Liver (tissue), 9 donors: ENCODE data around the gene OR51G2. TPM values are rescaled to one million over a fixed set of nuclear protein-coding genes. Genes with fewer than 3 reads are reported as not detected.

Experiments
- DNase-seq: peaks from one replicate; pipeline ENCODE4 v3.0.0-alpha.2; 2017; ENCODE audit warnings: low spot score
- H3K27ac ChIP-seq, 2 donors: one replicate each; pipeline ENCODE4 v1.7.0; 2013; ENCODE audit warnings: inconsistent platforms in 2 of 2, low read length in 2 of 2, control low read depth in 1 of 2, low read depth in 1 of 2, mild to moderate bottlenecking in 1 of 2
- H3K27me3 ChIP-seq, 4 donors: one replicate each; pipeline versions ENCODE4 v1.6.1 to v1.7.0; 2013; ENCODE audit warnings: low read length in 3 of 4, inconsistent platforms in 1 of 4, mild to moderate bottlenecking in 1 of 4, moderate library complexity in 1 of 4; ENCODE audit not compliant: control insufficient read depth in 4 of 4, insufficient read depth in 4 of 4
- H3K36me3 ChIP-seq, 4 donors: one replicate each; pipeline versions ENCODE4 v1.6.1 to v1.7.0; 2013; ENCODE audit warnings: low read length in 3 of 4, mild to moderate bottlenecking in 3 of 4, low read depth in 1 of 4, moderate library complexity in 1 of 4; ENCODE audit not compliant: control insufficient read depth in 4 of 4, insufficient read depth in 3 of 4
- H3K4me1 ChIP-seq, 4 donors: one replicate each; pipeline versions ENCODE4 v1.6.1 to v1.7.0; 2013; ENCODE audit warnings: low read length in 3 of 4, mild to moderate bottlenecking in 3 of 4, moderate library complexity in 1 of 4; ENCODE audit not compliant: control insufficient read depth in 4 of 4, insufficient read depth in 4 of 4
- H3K4me3 ChIP-seq, 3 donors: one replicate each; pipeline versions ENCODE4 v1.6.1 to v1.7.0; 2013; ENCODE audit warnings: low read length in 3 of 3, control low read depth in 1 of 3, low read depth in 1 of 3, mild to moderate bottlenecking in 1 of 3
- H3K9ac ChIP-seq, 2 donors: one replicate each; pipeline ENCODE4 v1.7.0; 2013; ENCODE audit warnings: low read length in 2 of 2, mild to moderate bottlenecking in 2 of 2, moderate library complexity in 2 of 2, control low read depth in 1 of 2, low read depth in 1 of 2
- H3K9me3 ChIP-seq, 4 donors: one replicate each; pipeline versions ENCODE4 v1.6.1 to v1.7.0; 2013; ENCODE audit warnings: low read length in 3 of 4; ENCODE audit not compliant: control insufficient read depth in 4 of 4
- ATF3 ChIP-seq: IDR thresholded peaks from 2 replicates; pipeline ENCODE4 v1.6.1; 2016; ENCODE audit warnings: antibody characterized with exemption
- CTCF ChIP-seq: fragments of 150-350 bp; IDR thresholded peaks from 2 replicates; pipeline ENCODE4 v1.5.1; 2017; ENCODE audit warnings: improper control_type of control experiment, low read depth, low read length; ENCODE audit not compliant: missing input control
- EGR1 ChIP-seq, 2 donors: IDR thresholded peaks; 2 replicates each; pipeline ENCODE4 v1.6.1; 2016 to 2018; ENCODE audit warnings: antibody characterized with exemption in 2 of 2, low read depth in 2 of 2
- FOXA1 ChIP-seq: IDR thresholded peaks from 2 replicates; pipeline ENCODE4 v1.6.1; 2016; ENCODE audit warnings: antibody characterized with exemption
- FOXA2 ChIP-seq: IDR thresholded peaks from 2 replicates; pipeline ENCODE4 v1.6.1; 2016; ENCODE audit warnings: antibody characterized with exemption
- GABPA ChIP-seq, 2 donors: IDR thresholded peaks in 1 of 2; conservative IDR thresholded peaks in 1 of 2; 2 replicates each; pipeline ENCODE4 v1.6.1; 2016; ENCODE audit warnings: antibody characterized with exemption in 2 of 2, mild to moderate bottlenecking in 1 of 2, moderate library complexity in 1 of 2
- HNF4A ChIP-seq, 2 donors: conservative IDR thresholded peaks; 2 replicates each; pipeline ENCODE4 v1.6.1; 2016; ENCODE audit warnings: antibody characterized with exemption in 2 of 2, mild to moderate bottlenecking in 2 of 2
- HNF4G ChIP-seq: IDR thresholded peaks from 2 replicates; pipeline ENCODE4 v1.6.1; 2016; ENCODE audit warnings: antibody characterized with exemption
- JUND ChIP-seq, 2 donors: IDR thresholded peaks; 2 replicates each; pipeline ENCODE4 v1.6.1; 2016; ENCODE audit warnings: antibody characterized with exemption in 2 of 2
- MAX ChIP-seq: IDR thresholded peaks from 2 replicates; pipeline ENCODE4 v1.6.1; 2016; ENCODE audit warnings: antibody characterized with exemption
- NR2F2 ChIP-seq: IDR thresholded peaks from 2 replicates; pipeline ENCODE4 v1.6.1; 2016; ENCODE audit warnings: antibody characterized with exemption
- RAD21 ChIP-seq, 2 donors: IDR thresholded peaks; 2 replicates each; pipeline ENCODE4 v1.6.1; 2016; ENCODE audit warnings: antibody characterized with exemption in 2 of 2, mild to moderate bottlenecking in 2 of 2
- RXRA ChIP-seq, 2 donors: IDR thresholded peaks; 2 replicates each; pipeline ENCODE4 v1.6.1; 2017 to 2018; ENCODE audit warnings: antibody characterized with exemption in 2 of 2, mild to moderate bottlenecking in 1 of 2
- SP1 ChIP-seq: IDR thresholded peaks from 2 replicates; pipeline ENCODE4 v1.6.1; 2018; ENCODE audit warnings: antibody characterized with exemption, mild to moderate bottlenecking
- TAF1 ChIP-seq: conservative IDR thresholded peaks from 2 replicates; pipeline ENCODE4 v1.6.1; 2016; ENCODE audit warnings: antibody characterized with exemption, mild to moderate bottlenecking
- YY1 ChIP-seq: IDR thresholded peaks from 2 replicates; pipeline ENCODE4 v1.6.1; 2016; ENCODE audit warnings: antibody characterized with exemption, mild to moderate bottlenecking
- WGBS: extraction: QIAGEN DNeasy Blood & Tissue Kit; methylation state at CpG from one replicate; pipeline ENCODE4 v1.1.7; 2013; 5-methylcytosine and 5-hydroxymethylcytosine counted together
- polyA plus RNA-seq, 2 donors: library from polyadenylated mRNA; stranded (reverse) in 1 of 2; unstranded in 1 of 2; fragments of 200-250 nt in 1 of 2; fragments of >200 nt in 1 of 2; fragmentation: Nextera tagmentation in 1 of 2; extraction: Ambion mirVana in 1 of 2; gene quantifications; one replicate each; pipeline versions ENCODE4 v1.2.1 to v1.2.3, GENCODE V29; 2013 to 2015
- total RNA-seq, 2 donors: library from RNA; depleted of rRNA; stranded (reverse); fragments of >200 nt; gene quantifications; one replicate each; pipeline ENCODE4 v1.2.3, GENCODE V29; 2014
- TF ChIP-seq, protein P1 (sequence below): IDR thresholded peaks from 2 replicates; pipeline ENCODE4 v1.6.1; 2016; ENCODE audit warnings: antibody characterized with exemption, mild to moderate bottlenecking
- donor health status: healthy.
- donor health status: healthy.
- donor health status: healthy.
- donor health status: healthy.
- donor health status: healthy.

OR51G2 gene
- total and polyA plus RNA-seq, 4 donors = not detected

DNA sequence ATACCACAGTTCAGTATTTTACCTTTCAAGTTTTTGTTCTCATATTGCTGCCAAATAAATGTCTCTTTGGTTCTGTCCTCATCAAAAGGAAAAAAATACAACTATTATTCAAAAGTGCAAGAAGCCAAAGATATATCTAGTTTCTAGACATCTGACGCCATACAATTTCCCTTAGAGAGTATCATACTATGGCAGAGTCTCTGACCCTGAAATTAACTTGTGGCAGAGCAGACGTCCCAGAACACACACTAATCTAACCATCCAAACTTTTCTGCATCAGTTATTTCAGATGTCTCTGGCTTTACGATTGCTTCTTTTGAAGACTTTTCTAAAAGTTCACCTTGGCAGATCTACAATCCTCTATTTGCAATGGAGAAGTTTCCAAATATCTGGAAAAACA is 34.8 kb downstream of the OR51G2 start:
- DNase-seq = no peak
- H3K9ac ChIP-seq = no peak overlapping the region
- H3K27ac ChIP-seq = no peak overlapping the region
- WGBS = 77% methylated on average over 3 of the region's 3 CpGs
- no peak overlapping the region for H3K4me3 ChIP-seq
- H3K4me1 ChIP-seq = no peaks in the 10 kb centered on the region
- H3K9me3 ChIP-seq = no peaks in the 10 kb centered on the region
- TF ChIP-seq NR2F2 (no peak), SP1 (no peak), RXRA (IDR thresholded peaks at IDR 0.05) (no peak), FOXA2 (no peak), CTCF (no peak), RAD21 (IDR thresholded peaks at IDR 0.05) (no peak), ATF3 (no peak), EGR1 (IDR thresholded peaks at IDR 0.05; ENCODE audit: low read depth in 2 of 2) (no peak), FOXA1 (no peak), HNF4G (no peak), TAF1 (no peak), YY1 (no peak), MAX (no peak), HNF4A (conservative IDR thresholded peaks at IDR 0.05) (no peak), GABPA (IDR thresholded peaks at IDR 0.05 in 1 of 2, conservative IDR thresholded peaks at IDR 0.05 in 1 of 2) (no peak), JUND (IDR thresholded peaks at IDR 0.05) (no peak)
- TF ChIP-seq, protein P1, sequence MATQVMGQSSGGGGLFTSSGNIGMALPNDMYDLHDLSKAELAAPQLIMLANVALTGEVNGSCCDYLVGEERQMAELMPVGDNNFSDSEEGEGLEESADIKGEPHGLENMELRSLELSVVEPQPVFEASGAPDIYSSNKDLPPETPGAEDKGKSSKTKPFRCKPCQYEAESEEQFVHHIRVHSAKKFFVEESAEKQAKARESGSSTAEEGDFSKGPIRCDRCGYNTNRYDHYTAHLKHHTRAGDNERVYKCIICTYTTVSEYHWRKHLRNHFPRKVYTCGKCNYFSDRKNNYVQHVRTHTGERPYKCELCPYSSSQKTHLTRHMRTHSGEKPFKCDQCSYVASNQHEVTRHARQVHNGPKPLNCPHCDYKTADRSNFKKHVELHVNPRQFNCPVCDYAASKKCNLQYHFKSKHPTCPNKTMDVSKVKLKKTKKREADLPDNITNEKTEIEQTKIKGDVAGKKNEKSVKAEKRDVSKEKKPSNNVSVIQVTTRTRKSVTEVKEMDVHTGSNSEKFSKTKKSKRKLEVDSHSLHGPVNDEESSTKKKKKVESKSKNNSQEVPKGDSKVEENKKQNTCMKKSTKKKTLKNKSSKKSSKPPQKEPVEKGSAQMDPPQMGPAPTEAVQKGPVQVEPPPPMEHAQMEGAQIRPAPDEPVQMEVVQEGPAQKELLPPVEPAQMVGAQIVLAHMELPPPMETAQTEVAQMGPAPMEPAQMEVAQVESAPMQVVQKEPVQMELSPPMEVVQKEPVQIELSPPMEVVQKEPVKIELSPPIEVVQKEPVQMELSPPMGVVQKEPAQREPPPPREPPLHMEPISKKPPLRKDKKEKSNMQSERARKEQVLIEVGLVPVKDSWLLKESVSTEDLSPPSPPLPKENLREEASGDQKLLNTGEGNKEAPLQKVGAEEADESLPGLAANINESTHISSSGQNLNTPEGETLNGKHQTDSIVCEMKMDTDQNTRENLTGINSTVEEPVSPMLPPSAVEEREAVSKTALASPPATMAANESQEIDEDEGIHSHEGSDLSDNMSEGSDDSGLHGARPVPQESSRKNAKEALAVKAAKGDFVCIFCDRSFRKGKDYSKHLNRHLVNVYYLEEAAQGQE = no peak
- no peaks in the 10 kb centered on the region for H3K36me3 ChIP-seq
- H3K27me3 ChIP-seq = peaks cover 0 to 2% (median under 1%) of the 10 kb centered on the region in 4 donors

DNA sequence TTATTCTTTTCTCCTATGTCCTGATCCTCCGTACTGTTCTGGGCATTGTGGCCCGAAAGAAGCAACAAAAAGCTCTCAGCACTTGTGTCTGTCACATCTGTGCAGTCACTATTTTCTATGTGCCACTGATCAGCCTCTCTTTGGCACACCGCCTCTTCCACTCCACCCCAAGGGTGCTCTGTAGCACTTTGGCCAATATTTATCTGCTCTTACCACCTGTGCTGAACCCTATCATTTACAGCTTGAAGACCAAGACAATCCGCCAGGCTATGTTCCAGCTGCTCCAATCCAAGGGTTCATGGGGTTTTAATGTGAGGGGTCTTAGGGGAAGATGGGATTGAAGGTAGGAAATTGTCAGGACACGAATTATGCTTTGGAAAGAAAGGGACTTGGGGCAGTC is 36.6 kb downstream of the OR51G2 start:
- H3K4me3 ChIP-seq = no peak overlapping the region
- TF ChIP-seq CTCF = no peak
- TF ChIP-seq SP1 = no peak
- TF ChIP-seq HNF4G = no peak
- TF ChIP-seq ATF3 = no peak
- TF ChIP-seq GABPA (IDR thresholded peaks at IDR 0.05 in 1 of 2, conservative IDR thresholded peaks at IDR 0.05 in 1 of 2) = no peak
- TF ChIP-seq FOXA2 = no peak
- no peak for TF ChIP-seq EGR1 (IDR thresholded peaks at IDR 0.05; ENCODE audit: low read depth in 2 of 2)
- TF ChIP-seq JUND (IDR thresholded peaks at IDR 0.05) = no peak
- TF ChIP-seq NR2F2 = no peak
- no peak for TF ChIP-seq FOXA1
- TF ChIP-seq MAX = no peak
- DNase-seq = no peak
- H3K4me1 ChIP-seq = no peaks in the 10 kb centered on the region
- no peaks in the 10 kb centered on the region for H3K9me3 ChIP-seq
- no peak overlapping the region for H3K9ac ChIP-seq
- H3K36me3 ChIP-seq = no peaks in the 10 kb centered on the region
- peaks cover 0 to 2% (median under 1%) of the 10 kb centered on the region in 4 donors for H3K27me3 ChIP-seq
- WGBS = 79% methylated on average over 5 of the region's 5 CpGs
- no peak overlapping the region for H3K27ac ChIP-seq
